HEK293T (cell line): ENCODE measurements around the gene PREX1.

Experiments used
- CTCF ChIA-PET: fragments of 350-600 bp; formaldehyde crosslinking; extraction: SDS; loops from one replicate; lab custom pipeline; 2021; ENCODE audit warnings: antibody characterized with exemption, inconsistent platforms; lab: Yijun Ruan, JAX
- POLR2A ChIA-PET: fragments of 350-600 bp; formaldehyde crosslinking; extraction: SDS; loops from one replicate; lab custom pipeline; 2020; ENCODE audit warnings: antibody characterized with exemption, inconsistent platforms; lab: Yijun Ruan, JAX
- DNase-seq: peaks from one replicate; pipeline ENCODE4 v3.0.0; 2012; ENCODE audit warnings: mixed read lengths; ENCODE audit errors: extremely low spot score
- ARNT ChIP-seq: fragments of 450-650 bp; IDR thresholded peaks from 2 replicates; pipeline ENCODE4 v1.6.1; 2017; ENCODE audit warnings: mild to moderate bottlenecking
- BHLHE40 ChIP-seq: fragments of 450-650 bp; IDR thresholded peaks from 2 replicates; pipeline ENCODE4 v1.6.1; 2016; ENCODE audit warnings: mild to moderate bottlenecking, moderate library complexity, borderline replicate concordance
- CTBP1 ChIP-seq: fragments of 450-650 bp; IDR thresholded peaks from 2 replicates; pipeline ENCODE4 v1.6.1; 2016; ENCODE audit warnings: borderline replicate concordance
- ELF4 ChIP-seq: fragments of 450-650 bp; IDR thresholded peaks from 2 replicates; pipeline ENCODE4 v1.6.1; 2017; ENCODE audit warnings: antibody characterized with exemption
- FOXA1 ChIP-seq: fragments of 450-650 bp; IDR thresholded peaks from 2 replicates; pipeline ENCODE4 v1.6.1; 2016; ENCODE audit warnings: mild to moderate bottlenecking
- FOXK2 ChIP-seq: fragments of 450-650 bp; IDR thresholded peaks from 2 replicates; pipeline ENCODE4 v1.6.1; 2016; ENCODE audit warnings: mild to moderate bottlenecking
- FOXM1 ChIP-seq: fragments of 450-650 bp; IDR thresholded peaks from 2 replicates; pipeline ENCODE4 v1.6.1; 2017; ENCODE audit warnings: mild to moderate bottlenecking, borderline replicate concordance
- HDGF ChIP-seq: fragments of 450-650 bp; IDR thresholded peaks from 2 replicates; pipeline ENCODE4 v1.6.1; 2017; ENCODE audit warnings: antibody characterized with exemption, borderline replicate concordance
- L3MBTL2 ChIP-seq: fragments of 450-650 bp; conservative IDR thresholded peaks from 2 replicates; pipeline ENCODE4 v1.6.1; 2016; ENCODE audit warnings: mild to moderate bottlenecking
- LEF1 ChIP-seq: fragments of 450-650 bp; IDR thresholded peaks from 2 replicates; pipeline ENCODE4 v1.6.1; 2017; ENCODE audit warnings: mild to moderate bottlenecking, borderline replicate concordance
- NFRKB ChIP-seq: fragments of 450-650 bp; IDR thresholded peaks from 2 replicates; pipeline ENCODE4 v1.6.1; 2016; ENCODE audit warnings: mild to moderate bottlenecking, moderate library complexity
- SP1 ChIP-seq: fragments of 450-650 bp; IDR thresholded peaks from 2 replicates; pipeline ENCODE4 v1.6.1; 2017
- SUZ12 ChIP-seq: fragments of 450-650 bp; IDR thresholded peaks from 2 replicates; pipeline ENCODE4 v1.6.1; 2016; ENCODE audit warnings: mild to moderate bottlenecking
- TARDBP ChIP-seq: fragments of 450-650 bp; IDR thresholded peaks from 2 replicates; pipeline ENCODE4 v1.6.1; 2016
- ZNF384 ChIP-seq: fragments of 450-650 bp; IDR thresholded peaks from 2 replicates; pipeline ENCODE4 v1.6.1; 2016
- TF ChIP-seq, protein P1 (sequence below): fragments of 450-650 bp; IDR thresholded peaks from 2 replicates; pipeline ENCODE4 v1.6.1; 2016

PREX1 gene

GRCh38 chr20:48623176-48623905 lies 204.5 kb downstream of the PREX1 start:
- DNase-seq = no peak
- CTCF ChIA-PET = interaction anchor here (1.0 kb wide), 1 partner anchor 837 kb away, joined by 4 read pairs; no protein-coding TSS in a partner anchor
- POLR2A ChIA-PET = no interaction called here
- TF ChIP-seq HDGF (no peak), LEF1 (no peak), SUZ12 (no peak), CTBP1 (no peak), ZNF384 (no peak), TARDBP (no peak), FOXK2 (no peak), NFRKB (no peak), ELF4 (no peak), BHLHE40 (no peak), ARNT (no peak), SP1 (no peak)
- TF ChIP-seq, protein P1, sequence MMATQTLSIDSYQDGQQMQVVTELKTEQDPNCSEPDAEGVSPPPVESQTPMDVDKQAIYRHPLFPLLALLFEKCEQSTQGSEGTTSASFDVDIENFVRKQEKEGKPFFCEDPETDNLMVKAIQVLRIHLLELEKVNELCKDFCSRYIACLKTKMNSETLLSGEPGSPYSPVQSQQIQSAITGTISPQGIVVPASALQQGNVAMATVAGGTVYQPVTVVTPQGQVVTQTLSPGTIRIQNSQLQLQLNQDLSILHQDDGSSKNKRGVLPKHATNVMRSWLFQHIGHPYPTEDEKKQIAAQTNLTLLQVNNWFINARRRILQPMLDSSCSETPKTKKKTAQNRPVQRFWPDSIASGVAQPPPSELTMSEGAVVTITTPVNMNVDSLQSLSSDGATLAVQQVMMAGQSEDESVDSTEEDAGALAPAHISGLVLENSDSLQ = no peak

GRCh38 chr20:48622421-48622820 lies 205.4 kb downstream of the PREX1 start:
- ChIA-PET CTCF (interaction anchor here (2.7 to 3.1 kb wide), 2 partner anchors 836 to 945 kb away, joined by 13 to 19 read pairs; no protein-coding TSS in a partner anchor), POLR2A (no interaction called here)
- DNase-seq = no peak
- no peak for TF ChIP-seq FOXA1

- DNase-seq = no peak
- TF ChIP-seq SP1 (no peak), FOXM1 (no peak), NFRKB (no peak), BHLHE40 (no peak), LEF1 (no peak), FOXA1 (no peak), ARNT (no peak), SUZ12 (no peak)
- TF ChIP-seq, protein P1 = no peak
- ChIA-PET CTCF (interaction anchor here (0.6 to 3.1 kb wide), 18 partner anchors 8 to 1179 kb away, joined by 3 to 19 read pairs (median 4); no protein-coding TSS in a partner anchor), POLR2A (no interaction called here)
Observed at GRCh38 chr20:48621376-48622078, 206.3 kb downstream of the PREX1 start.

GRCh38 chr20:48620507-48621375 lies 207.1 kb downstream of the PREX1 start:
- TF ChIP-seq SP1 (no peak), NFRKB (no peak), ELF4 (no peak), CTBP1 (no peak), BHLHE40 (no peak), FOXK2 (no peak), HDGF (no peak), FOXM1 (no peak), LEF1 (no peak), TARDBP (no peak), L3MBTL2 (no peak), ZNF384 (no peak), SUZ12 (no peak), FOXA1 (no peak), ARNT (no peak)
- TF ChIP-seq, protein P1 = no peak
- peak; percentile 89 for DNase-seq
- ChIA-PET POLR2A (no interaction called here), CTCF (interaction anchor here (0.6 to 3.1 kb wide), 51 partner anchors 9 to 1178 kb away, joined by 3 to 19 read pairs (median 4); no protein-coding TSS in a partner anchor)

GRCh38 chr20:48620154-48620506 lies 207.7 kb downstream of the PREX1 start:
- POLR2A ChIA-PET = no interaction called here
- DNase-seq = no peak
- CTCF ChIA-PET = interaction anchor here (0.6 to 3.1 kb wide), 42 partner anchors 10 to 979 kb away, joined by 3 to 19 read pairs (median 4); no protein-coding TSS in a partner anchor
- no peak for TF ChIP-seq FOXA1
- no peak for TF ChIP-seq ELF4
- TF ChIP-seq ZNF384 = no peak
- no peak for TF ChIP-seq L3MBTL2
- TF ChIP-seq TARDBP = no peak
- TF ChIP-seq FOXM1 = no peak
- no peak for TF ChIP-seq CTBP1
- TF ChIP-seq SP1 = no peak
- TF ChIP-seq HDGF = no peak
- TF ChIP-seq FOXK2 = no peak
- no peak for TF ChIP-seq SUZ12
- TF ChIP-seq NFRKB = no peak
- no peak for TF ChIP-seq LEF1
- TF ChIP-seq ARNT = no peak
- TF ChIP-seq, protein P1 = no peak
- no peak for TF ChIP-seq BHLHE40
